HG03103 (cell line): ENCODE data around the gene FAM181A.

Experiments
- ATAC-seq: cut with Tn5 transposase; IDR thresholded peaks from one replicate; pipeline ENCODE4 v1.9.1; 2021; ENCODE audit warnings: low read depth; ENCODE audit not compliant: unreplicated experiment

FAM181A gene

DNA sequence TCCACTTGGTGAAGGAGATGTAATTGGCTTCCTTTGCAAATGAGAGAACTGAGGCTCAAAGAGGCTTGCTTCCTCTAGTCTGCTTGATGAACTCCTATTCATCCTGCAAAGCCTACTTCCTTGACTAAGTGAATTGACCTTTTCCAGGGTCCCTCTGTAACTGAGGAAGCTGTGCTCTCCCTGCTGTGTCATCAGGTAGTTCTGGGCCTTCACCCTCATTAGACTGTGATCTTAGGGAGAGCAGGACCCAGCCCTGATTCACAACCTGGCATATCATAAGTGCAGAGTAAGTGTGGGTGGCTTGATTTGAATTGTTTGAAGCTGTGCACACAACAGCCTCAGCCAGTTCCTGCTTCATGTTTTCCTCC, 32.9 kb downstream of the FAM181A start:
- ATAC-seq: no peak

DNA sequence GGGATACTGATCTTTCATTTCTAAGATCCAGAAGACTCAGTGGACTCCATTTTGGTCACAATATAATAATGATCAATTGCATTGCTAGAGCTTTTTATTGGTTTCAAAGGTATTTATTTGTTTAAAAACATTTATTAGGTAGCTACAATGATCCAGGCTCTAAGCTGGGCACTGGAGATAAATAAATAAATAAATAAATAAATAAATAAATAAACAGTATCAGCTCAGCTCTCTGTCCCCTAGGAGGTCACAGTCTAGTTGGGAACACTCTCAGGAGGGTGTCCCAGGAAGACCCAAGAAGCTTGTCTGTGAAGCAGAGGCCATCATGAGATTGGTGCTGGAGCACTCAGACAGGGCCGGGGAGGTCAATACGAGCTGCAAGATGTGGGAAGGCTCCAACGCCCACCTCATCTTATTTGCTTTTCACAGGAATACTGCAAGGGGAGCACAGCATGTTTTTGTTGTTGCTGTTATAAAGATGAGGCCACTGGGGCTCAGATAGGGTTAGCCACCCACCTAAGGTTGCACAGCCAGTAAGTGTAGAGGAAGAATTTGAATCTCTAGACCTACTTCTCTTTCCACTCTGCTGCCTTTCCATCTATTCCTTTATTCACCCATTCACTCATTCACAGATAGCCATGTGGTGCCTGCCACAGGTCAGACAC, 33.8 kb downstream of the FAM181A start:
- no peak for ATAC-seq

DNA sequence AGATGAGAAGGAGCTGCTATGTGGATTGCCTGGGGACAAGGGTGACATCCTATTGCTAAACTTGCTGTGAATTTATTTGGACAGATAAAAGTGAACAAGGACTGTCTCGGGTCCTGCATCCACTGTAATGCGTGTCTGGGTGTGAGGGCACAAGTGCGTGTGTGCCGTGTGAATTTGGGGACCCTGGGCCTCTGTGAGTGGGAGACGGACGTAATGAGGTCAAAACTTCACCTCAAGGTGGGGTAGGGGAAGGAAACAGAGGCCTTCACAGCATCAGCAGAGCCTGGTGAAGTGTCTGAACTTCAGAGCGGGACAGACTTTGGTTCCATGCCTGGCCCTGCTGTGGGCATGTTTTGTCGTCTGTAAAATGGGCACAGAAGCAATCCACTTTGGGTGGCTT, 34.5 kb downstream of the FAM181A start:
- no peak for ATAC-seq

DNA sequence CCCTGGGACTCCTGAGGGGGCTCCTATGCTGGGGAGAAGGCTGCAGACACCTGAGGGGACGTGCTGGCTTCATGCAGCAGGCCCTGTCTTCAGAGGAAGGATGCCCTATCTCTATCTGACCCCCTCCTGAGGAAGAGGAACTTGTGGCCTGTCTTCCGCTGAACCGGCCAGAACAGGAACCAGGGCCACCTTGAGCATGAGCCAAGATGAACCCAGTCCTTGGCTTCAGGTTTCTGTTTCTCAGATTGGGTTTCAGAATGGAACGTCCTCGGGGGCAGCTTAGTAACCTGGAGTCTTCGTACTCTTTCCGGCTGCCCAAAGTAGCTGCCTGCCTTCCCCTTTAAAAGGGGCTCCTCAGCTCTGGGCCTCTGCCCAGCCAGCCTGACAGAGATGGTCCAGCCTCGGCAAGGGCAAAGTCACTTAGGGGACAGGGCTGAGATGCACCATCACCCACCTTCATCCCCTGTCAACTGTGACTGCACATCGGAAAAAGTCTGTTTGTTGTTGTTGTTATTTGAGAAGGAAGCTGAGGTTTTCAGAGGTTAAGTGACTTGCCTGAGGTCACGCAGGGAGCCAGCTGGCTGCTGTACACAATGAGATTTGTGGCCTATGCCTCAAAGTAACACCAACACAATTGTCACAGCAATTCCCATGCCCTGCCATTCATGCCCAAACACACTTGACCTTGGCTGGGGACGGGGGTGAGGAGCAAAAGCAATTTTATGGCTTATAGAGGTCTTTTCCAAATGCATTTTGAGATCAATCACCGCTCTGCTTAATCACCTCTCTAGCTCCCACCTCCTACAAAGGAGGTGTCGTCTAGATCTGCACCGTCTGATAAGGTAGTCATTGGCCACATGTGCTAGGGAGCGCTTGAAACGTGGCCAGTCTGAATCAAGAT, 35.8 kb downstream of the FAM181A start:
- peak; percentile 44 for ATAC-seq

DNA sequence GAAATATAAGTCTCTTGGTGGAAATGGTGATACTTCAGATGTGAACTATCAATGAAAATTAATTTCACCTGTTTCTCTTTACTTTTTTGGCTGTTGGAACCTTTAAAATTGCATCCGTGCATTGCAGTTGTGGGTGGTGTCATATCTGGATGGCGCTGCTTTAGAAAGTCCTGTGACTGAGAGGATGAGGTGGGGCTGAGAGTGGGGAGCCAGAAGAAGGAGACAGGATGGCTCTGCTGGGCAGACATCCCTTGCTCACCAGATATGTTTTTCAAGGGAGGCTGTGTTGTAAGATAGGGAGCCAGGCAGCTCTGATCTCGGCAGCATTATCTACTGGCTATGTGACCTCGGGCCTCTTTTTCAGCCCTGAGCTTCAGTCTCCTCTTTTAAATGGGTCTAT, 36.5 kb downstream of the FAM181A start:
- ATAC-seq: no peak

DNA sequence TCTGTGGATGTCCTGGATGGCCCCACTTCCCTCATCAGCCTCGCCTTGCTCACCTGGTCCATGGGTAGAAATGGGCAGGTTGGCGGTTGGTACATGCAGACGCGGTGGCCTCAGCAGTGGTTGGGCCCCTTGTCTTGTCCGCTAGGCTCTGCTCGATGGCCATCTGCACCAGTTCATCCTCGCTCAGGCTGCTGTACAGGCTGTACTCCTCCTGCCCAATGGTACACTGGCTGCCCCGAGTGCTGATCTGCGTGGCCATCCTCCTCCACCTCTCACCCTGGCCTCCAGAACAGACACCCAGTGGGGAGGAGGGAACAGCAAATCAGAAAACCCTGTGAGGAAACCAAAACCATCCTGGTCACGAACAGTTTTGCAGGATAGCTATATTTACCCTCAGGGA, 37.1 kb downstream of the FAM181A start:
- ATAC-seq: no peak

DNA sequence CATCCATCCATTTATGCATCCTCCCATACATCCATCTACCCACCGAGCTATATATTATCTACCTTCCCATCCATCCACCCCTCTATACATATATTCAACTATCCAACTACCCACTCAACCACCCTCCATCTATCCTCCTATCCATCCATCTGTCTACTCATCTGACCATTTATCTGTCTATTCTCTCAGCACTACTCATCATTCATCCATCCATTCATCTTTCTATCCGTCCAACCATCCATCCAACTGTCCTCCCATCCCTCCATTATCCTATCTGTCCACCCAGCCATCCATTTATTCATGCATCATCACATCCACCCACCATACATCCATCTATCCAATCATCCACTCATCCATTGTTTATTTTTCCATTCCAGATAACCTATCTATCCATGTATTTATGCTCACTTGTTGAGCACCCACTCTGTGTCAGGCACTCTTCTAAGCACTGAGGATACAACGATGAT, 37.7 kb downstream of the FAM181A start:
- ATAC-seq: no peak

DNA sequence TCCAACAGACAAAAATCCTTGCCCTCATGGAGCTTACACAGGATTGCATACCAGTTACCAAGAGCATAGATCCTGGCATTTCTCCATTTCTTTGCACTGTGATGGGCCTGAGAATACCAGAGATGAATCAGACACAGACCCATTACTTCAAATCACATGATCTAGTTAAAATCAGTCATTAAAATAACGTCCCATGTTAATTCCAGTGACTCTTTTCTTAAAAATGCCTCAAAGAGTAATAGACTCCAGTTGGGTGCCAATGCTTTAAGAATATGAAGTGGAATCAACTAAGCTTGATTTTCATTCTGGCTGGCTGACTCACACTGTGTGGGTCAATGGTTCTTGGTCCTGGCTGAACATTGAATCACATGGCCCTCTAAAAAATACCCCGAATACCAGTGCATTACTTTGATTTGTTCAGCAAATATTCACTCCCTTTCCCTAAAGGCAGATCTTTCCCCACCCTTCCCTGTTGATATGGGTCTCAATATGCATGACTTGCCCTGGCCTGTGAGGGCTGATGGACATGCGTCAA, 38.2 kb downstream of the FAM181A start:
- no peak for ATAC-seq

DNA sequence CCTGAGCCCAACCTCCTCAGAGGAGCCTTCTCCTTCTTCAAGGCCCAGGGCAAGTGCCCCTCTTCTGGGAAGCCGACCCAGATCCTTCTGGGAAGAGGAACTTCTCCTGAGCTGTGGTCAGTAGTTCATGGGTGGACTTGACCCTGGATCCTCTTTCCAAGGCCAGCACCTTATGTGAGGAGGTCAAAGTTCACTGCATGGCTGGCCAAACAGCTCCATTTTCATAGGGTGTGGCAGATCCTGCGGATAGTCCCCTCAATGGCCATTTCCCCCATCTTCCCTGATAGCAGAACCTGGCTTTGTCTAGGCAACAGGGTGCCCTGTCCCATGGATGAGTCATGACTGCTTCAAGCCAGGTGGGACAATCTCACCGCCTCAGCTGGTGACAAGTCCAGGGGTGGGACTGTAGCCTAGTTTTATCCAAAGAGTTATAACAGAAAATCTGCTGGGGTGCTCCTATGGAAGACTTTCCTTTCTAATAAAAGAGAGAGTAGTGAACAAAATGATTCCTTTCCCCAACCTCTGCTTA, 38.9 kb downstream of the FAM181A start:
- ATAC-seq: no peak

DNA sequence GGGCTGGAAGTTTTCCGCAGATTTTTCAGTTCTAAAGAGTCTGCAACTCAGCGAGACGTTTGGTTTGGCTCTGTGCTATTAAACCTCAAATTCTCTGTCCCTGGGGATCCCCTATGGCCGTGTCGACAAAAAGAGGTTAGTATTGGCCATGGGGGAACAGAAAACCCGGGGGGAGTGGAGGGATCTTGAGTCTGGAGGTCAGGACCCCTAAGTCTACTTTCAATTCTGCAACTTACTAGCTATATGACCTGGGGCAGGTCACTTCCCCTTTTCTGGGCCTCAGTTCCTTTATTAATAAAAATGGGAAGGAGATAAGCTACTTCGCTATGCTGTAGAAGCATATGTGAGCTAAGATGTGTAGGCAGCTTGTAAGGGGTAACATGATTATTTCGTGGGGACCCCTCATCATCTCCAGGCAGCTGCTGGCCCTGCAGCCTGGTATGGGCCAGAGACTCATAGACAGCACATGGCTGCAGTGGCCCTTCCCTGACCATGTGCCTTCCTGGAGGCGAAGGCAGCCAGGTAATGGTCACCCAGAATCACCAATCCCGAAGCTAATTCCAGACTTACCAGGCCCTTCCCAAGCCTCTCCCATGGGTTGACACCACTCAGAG, 40.6 kb downstream of the FAM181A start:
- peak; percentile 40 for ATAC-seq

DNA sequence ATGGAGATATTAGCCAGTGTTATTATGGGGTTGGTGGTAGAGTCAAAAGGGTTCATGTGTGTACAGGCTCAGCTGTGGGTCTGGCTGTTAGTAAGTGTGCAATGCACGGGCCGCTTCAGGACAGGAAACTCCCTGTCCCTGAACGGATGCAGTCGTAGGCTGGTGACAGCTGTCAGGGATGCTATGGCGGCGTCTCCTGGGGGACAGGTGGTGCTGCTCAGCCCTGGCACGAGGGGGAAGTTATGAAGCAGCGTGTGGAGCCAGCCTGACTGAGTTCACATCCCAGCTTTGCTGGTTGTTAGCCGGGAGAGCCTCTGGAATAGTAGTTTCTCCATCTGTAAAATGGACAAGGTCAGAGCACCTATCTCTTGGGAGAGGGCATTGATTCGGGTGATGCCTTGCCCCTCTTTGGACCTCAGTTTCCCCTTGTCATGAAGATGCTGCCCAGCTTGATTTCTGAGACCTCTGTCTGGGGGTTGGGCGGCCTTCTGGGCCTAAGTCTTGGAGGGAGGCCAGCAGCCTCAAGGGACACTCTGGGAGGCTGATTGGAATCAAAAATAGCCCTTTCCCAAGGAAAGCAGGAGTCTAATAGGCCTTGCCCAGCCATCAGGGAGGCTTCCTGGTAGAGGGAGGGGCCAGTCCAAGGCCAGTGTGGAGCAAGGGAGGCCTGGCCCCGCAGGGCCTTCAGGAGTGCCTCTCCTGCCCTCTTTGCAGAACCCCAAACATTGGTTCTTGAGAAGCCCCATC, 42.1 kb downstream of the FAM181A start:
- ATAC-seq: no peak

DNA sequence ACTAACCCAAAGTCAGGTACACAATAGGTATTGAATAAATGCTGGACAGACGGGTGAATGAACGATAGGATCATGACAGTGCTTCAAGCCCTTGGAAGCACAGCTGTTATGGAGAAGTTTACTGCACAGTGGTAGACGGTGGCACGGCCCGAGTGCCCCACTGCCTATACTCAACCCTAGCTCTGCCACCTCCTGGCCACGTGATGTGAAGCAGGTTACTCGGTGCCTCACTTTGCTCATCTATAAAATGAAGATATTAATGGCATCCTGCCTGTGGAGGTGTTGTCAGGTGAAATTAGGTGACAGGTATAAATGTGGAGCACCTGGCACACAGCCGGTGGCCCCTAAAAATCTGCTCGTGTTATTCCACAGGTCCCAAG, 43.4 kb downstream of the FAM181A start:
- no peak for ATAC-seq

DNA sequence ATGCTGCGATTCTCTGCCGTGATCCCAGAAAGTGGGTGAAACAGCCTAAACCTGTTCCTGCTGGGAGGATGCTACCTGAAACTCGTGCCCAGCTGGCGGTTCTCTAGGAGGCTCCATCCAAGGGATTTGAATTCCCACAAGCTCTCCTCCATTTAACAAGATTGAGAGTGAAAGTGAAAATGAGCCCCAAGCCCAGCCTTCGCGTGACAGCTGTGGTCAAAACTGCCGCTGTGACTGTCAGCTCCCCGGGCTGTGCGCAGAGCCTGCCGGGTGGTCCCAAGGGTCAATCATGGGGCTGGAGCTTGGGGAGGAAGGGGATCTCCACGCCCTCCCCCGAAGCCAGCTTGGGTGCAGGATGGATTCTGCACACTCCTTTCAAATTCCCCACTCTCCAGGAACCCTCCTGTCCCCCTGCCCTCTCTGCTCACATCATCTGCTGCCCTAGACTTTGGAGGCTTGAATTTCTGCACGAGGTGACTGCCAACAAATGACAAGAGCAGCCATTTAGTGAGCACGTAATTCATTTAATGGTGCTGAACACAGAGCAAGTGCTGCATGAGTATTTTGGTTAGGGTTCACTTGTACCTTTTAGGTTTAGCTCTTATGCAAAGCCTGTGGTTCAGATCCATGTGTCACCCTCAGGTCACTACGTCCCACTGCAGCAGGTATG, 44.0 kb downstream of the FAM181A start:
- peak; percentile 33 for ATAC-seq

DNA sequence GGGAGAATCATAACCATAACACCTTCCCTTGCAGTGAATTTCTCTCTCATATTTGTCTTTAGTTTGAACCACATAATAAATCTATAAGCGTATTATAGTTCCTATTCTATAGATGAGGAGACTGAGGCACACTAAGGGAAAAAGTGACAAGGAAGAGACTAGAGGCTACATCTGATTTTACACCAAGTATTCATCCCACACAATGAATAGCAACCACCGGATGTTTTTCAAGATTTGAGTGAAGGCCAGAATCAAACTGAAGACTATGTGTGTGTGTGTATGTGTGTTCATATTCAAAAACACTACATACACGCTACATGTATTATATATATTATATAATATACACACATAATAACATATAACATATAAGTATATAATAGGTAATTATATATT, 44.5 kb downstream of the FAM181A start:
- no peak for ATAC-seq

DNA sequence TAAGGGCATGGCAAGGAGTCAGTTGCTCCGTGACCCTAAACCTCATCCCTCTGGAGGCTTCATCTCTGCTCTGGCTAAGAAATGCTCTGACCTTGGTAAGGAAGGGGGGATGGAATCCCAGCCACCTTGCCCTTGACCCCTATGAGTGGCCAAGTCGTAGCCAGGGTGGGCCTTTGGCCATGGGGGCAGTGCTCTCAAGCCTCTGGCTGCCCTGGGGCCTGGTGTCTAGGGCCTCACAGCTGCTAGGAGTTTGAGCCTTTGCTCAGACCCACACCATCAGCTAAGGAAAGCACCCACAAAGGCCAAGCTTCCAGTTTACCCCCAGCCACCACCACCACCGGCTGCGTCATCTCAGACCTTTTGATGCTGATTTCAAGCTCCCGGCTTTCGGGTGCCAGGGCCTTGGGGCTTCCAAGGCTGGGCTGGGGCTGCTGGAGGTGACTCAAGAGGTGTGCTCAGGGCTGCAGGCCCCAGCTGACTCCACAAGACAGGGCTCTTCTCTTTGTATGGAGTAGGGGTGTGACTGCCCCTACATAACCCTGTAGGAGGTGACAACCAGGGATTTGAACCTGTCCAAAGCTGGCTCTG, 45.6 kb downstream of the FAM181A start:
- ATAC-seq: no peak

DNA sequence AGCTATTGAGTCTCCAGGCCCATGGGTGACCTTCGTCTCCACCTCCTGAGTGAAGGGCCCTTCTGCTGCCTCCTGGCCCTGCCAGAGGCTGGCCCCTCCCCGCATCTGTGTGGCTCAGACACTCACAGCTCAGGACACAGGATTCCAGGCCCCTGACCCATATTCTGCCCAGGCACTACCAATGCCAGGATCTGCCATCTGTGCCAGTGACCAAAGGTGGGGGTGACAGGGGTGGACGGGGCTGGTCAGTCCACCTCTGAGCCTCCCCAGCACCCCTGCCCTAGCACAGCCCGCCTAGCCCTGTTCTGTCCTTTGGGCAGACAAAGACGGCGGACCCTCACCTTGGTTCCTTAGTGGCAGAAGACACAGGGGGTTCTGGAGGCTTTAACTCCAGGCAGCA, 46.5 kb downstream of the FAM181A start:
- no peak for ATAC-seq

DNA sequence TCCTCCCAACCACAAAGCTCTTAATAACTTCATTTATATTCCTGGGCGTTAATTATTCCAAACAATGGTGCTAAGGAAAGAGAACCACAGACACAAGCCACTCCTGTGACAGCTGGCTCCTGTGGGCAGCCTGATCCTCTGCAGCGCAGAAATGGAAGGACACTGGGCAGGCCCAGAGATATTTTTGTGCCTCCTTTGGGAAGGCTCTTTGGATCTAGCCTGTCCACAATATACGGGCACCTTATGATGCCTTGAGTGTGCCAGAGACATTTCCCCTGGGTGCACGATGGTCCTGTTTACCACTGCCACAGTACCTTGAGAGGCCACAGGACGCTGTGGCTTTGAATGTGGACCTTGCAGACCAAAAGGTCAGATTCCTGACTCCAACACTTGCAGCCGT, 47.2 kb downstream of the FAM181A start:
- ATAC-seq: no peak

DNA sequence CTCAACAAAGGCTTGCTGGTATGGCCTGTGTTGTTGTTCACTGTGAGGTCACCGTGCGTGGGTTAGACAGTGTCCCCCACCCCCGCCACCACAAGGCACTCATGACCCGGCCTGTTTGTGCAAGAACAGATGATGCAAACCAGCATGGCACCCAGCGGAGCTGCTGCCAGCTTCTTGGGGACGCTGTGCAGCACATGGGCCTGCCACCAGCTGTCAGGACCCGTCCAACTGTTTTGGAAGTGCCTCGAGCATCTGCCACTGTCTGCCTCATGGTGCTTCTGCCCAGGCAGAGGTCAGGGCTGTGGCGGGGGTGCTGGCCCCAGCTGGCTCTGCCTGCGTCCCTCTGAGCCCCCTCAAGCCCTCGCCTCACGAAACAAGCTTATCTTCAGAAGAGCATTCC, 47.7 kb downstream of the FAM181A start:
- ATAC-seq: no peak

DNA sequence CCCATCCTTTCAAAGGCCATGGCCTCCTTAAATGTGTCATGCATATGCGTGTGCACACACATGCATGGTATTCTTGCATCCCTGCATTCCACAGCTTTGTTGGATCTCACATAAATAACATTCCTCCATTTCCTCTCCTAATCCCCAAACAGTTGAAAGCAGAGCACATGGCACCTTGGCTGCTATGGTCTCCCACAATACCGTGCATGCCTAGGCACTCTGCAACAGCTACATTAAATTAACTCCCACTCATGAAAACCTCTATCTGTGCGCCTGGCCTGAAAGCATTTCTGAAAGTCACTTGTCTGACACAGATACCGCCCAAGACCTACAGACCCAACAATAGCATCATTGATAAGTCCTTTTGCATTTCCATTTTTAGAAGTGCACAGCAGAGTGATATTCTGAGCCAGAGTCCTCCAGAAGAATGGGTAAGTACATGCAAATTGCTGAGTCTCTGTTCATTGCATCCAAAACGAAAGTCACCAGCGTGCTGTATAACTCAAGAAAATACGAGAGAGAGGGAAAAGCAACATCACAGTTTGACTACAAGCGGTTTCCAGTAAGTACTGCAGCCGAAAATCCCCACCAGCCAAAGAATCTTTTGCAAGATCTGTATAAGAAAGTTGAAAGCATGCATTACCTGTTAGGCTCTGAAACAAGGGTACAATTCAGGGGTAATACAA, 48.8 kb downstream of the FAM181A start:
- peak; percentile 72 for ATAC-seq
